Heart right ventricle (tissue), 16 donors: ENCODE data around the gene CD247. TPM values are rescaled to one million over a fixed set of nuclear protein-coding genes. Genes with fewer than 3 reads are reported as not detected.

Source experiments
- ATAC-seq, 8 donors: fragments of 200-7000 bp; cut with Tn5 transposase; one replicate each; pipeline ENCODE4 v1.9.1; 2020; ENCODE audit warnings: mild to moderate bottlenecking in 8 of 8, moderate library complexity in 8 of 8, moderate number of reproducible peaks in 1 of 8
- DNase-seq, 2 donors: peaks; one replicate each; pipeline ENCODE4 v3.0.0-alpha.2; 2020
- H3K27ac ChIP-seq, 10 donors: fragments of 200-600 bp; sonication (generic) in 2 of 10; one replicate each; pipeline versions ENCODE4 v1.5.0 to v1.8.0; 2020 to 2022; ENCODE audit warnings: mild to moderate bottlenecking in 3 of 10
- H3K27me3 ChIP-seq, 7 donors: fragments of 200-600 bp; one replicate each; pipeline ENCODE4 v1.8.0; 2021 to 2022; ENCODE audit warnings: mild to moderate bottlenecking in 2 of 7
- H3K36me3 ChIP-seq, 9 donors: fragments of 200-600 bp; sonication (generic) in 1 of 9; one replicate each; pipeline versions ENCODE4 v1.5.0 to v1.8.0; 2020 to 2022; ENCODE audit warnings: mild to moderate bottlenecking in 2 of 9
- H3K4me1 ChIP-seq, 9 donors: fragments of 200-600 bp; sonication (generic) in 1 of 9; one replicate each; pipeline versions ENCODE4 v1.5.0 to v1.8.0; 2020 to 2022; ENCODE audit warnings: mild to moderate bottlenecking in 4 of 9
- H3K4me3 ChIP-seq, 10 donors: fragments of 200-600 bp; sonication (generic) in 2 of 10; one replicate each; pipeline versions ENCODE4 v1.5.0 to v1.8.0; 2020 to 2022; ENCODE audit warnings: mild to moderate bottlenecking in 7 of 10, moderate library complexity in 2 of 10
- H3K9me3 ChIP-seq, 11 donors: fragments of 200-600 bp in 10 of 11; sonication (generic) in 2 of 11; one replicate each; pipeline versions ENCODE4 v1.5.0 to v1.8.0; 2013 to 2022; ENCODE audit warnings: mild to moderate bottlenecking in 2 of 11, control low read depth in 1 of 11, moderate library complexity in 1 of 11
- WGBS, 2 donors: extraction: QIAGEN DNeasy Blood & Tissue Kit; methylation state at CpG; one replicate each; pipeline ENCODE4 v1.1.7; 2013; ENCODE audit warnings: inconsistent platforms in 1 of 2; 5-methylcytosine and 5-hydroxymethylcytosine counted together
- intact Hi-C, 10 donors: fragments of 100-400 bp; cut with DNase I; formaldehyde crosslinking; loops; one replicate each; pipeline versions ENCODE4 v1.11.1 to v1.14.2; 2022
- polyA plus RNA-seq, 2 donors: library from polyadenylated mRNA; stranded (reverse); fragments of 200-250 nt; gene quantifications; one replicate each; pipeline ENCODE4 v1.2.3, GENCODE V29; 2013
- total RNA-seq, 10 donors: library from RNA; stranded (reverse); fragmentation: NEBNext Ultra II Directional in 3 of 10; extraction: Animal tissue kit (Norgen Biotek cat#: 25700) in 3 of 10; gene quantifications; one replicate each; pipeline versions ENCODE4 v1.2.1 to v1.2.4, GENCODE V29; 2021 to 2023
- TF ChIP-seq, protein P1 (sequence below), 9 donors: fragments of 200-600 bp; sonication (generic) in 2 of 9; IDR thresholded peaks; one replicate each; pipeline versions ENCODE4 v1.5.0 to v1.8.0; 2021 to 2022; ENCODE audit warnings: antibody characterized with exemption in 9 of 9, mild to moderate bottlenecking in 5 of 9, moderate library complexity in 1 of 9
- donor health status: Arrhythmogenic right ventricular cardiomyopathy.
- donor health status: ischemic (EF 13 %, LVEDD 7.1; RV severe dilation, severe dysfunction).
- donor health status: healthy with polysubstance abuse.
- donor health status: DM: no; HTN: yes; CAD: no.
- donor health status: DM: no; HTN: no; CAD: no.
- donor health status: ischemic (EF 25% LVEDD 6.9; RV normal size, moderate dysfunction).
- donor health status: ischemic (EF 25% LVEDD 5.7; RV mildly dilated, moderate dysfunction).
- donor health status: healthy.
- donor health status: DM: yes; HTN: yes; CAD: no.
- donor health status: Ischemic cardiomyopathy.
- donor health status: ischemic (EF 35%, LVEDD 5.7; RV mildly dilated, moderate dysfunction).
- donor health status: nonischemic (EF 11% LVEDD 7.7; RV severe dilation, severe dysfunction).
- donor health status: DM: yes; HTN: yes; CAD: no.
- donor health status: PGD.
- donor health status: ischemic (EF 29% LVEDD 5.4; RV normal size, mild dysfunction).
- donor health status: nonischemic (EF 23%, LVEDD 6.1; RV moderate dilation, normal function).

CD247 gene
- total and polyA plus RNA-seq, 12 donors, result 0.31 to 6.5 (median 0.66) TPM; not detected in 1

DNA sequence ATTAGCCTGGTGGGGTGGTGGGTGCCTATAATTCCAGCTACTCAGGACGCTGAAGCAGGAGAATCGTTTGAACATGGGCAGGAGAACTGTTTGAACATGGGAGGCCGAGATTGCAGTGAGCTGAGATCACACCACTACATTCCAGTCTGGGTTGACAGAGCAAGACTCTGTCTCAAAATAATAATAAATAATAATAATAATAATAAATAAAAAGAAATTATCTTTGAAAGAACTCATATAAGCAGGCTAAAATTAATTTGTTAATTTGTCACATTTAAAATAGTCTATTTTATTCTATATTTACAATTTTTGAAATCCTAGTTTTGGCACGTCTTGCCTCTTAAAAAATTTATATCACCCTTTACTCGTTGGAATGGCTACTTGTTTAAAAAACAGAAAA is 27.6 kb downstream of the CD247 start:
- ATAC-seq (no peak), DNase-seq (no peak)
- whole genome bisulfite sequencing, 2 donors, result 84 to 85% methylated on average over 5 of the region's 5 CpGs
- H3K9me3 ChIP-seq, result no peaks in the 10 kb centered on the region
- no peak overlapping the region for H3K27ac ChIP-seq
- H3K4me1 ChIP-seq, result no peaks in the 10 kb centered on the region
- no peak overlapping the region for H3K4me3 ChIP-seq
- intact Hi-C loops, result no loop called here
- no peaks in the 10 kb centered on the region for H3K36me3 ChIP-seq
- peaks cover 0 to 28% (median 14%) of the 10 kb centered on the region in 7 donors for H3K27me3 ChIP-seq
- TF ChIP-seq, protein P1, sequence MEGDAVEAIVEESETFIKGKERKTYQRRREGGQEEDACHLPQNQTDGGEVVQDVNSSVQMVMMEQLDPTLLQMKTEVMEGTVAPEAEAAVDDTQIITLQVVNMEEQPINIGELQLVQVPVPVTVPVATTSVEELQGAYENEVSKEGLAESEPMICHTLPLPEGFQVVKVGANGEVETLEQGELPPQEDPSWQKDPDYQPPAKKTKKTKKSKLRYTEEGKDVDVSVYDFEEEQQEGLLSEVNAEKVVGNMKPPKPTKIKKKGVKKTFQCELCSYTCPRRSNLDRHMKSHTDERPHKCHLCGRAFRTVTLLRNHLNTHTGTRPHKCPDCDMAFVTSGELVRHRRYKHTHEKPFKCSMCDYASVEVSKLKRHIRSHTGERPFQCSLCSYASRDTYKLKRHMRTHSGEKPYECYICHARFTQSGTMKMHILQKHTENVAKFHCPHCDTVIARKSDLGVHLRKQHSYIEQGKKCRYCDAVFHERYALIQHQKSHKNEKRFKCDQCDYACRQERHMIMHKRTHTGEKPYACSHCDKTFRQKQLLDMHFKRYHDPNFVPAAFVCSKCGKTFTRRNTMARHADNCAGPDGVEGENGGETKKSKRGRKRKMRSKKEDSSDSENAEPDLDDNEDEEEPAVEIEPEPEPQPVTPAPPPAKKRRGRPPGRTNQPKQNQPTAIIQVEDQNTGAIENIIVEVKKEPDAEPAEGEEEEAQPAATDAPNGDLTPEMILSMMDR (IDR thresholded peaks at IDR 0.05), result no peak

DNA sequence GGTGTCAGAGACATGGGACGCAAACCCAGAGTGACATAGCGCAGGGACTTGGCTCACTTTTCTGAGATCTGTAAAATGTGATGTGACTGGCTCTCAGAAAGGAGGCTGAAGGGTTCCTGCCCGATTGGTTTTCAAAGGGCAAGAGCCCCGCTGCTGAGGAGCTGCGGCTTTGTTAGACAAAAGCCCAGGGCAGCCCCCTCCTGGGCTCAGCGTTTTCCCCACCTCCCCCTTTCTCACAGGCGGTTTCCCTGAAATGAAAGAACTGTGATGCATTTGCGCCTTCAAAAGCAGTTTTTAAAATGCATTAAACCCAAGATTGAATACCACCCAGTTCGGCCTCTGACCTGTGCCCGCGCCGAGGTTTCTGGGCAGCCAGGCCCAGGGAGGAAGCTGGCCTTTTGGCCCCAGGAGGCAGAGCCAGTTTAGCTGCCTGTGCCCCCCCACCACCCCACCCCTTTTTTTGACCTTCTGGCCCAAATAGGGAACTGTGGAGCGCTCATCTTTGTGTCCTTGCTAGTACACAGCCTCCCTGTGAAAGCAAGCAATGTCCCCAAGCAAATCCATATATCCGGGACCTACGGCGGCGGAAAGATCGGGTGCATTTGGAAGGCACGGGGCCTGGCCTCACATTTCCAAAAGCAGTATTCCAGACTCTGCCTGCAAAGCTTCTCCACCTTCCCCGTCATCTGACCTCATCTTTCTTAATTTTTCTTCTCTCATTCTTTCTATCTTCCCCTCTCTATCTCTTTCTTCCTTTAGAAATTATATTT is 28.6 kb downstream of the CD247 start:
- Histone ChIP-seq H3K4me1 (no peaks in the 10 kb centered on the region), H3K4me3 (no peak overlapping the region), H3K9me3 (no peaks in the 10 kb centered on the region), H3K27me3 (peaks cover 0 to 22% (median 10%) of the 10 kb centered on the region in 7 donors), H3K36me3 (no peaks in the 10 kb centered on the region), H3K27ac (peak overlapping the region in 1 of 10 donors; percentile 14)
- ATAC-seq (no peak), DNase-seq (no peak)
- intact Hi-C loops, result no loop called here
- TF ChIP-seq, protein P1 (IDR thresholded peaks at IDR 0.05), result no peak
- WGBS, 2 donors, result 79 to 83% methylated on average over 20 of the region's 20 CpGs

DNA sequence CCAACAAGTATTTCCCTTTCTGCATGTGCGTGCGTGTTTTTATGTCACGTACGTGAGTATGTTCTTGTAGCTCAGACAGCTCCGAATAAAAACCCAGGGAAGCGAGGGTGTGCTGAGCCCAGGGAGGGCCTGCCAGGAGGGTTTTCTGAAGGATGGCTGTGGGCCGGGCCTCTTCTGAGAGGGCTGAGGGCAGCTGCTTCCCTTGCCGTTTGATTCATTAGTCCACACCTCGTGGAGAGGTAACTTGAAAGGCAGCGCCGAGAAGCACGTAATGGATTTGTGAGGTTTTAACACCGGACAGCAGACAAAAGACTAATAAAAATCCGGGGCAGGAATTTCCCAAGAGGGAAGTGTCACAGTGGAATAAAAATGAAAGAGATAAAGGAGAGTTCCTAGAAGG is 29.5 kb downstream of the CD247 start:
- Histone ChIP-seq H3K27ac (no peak overlapping the region), H3K36me3 (no peaks in the 10 kb centered on the region), H3K27me3 (peaks cover 0 to 14% (median 8%) of the 10 kb centered on the region in 7 donors), H3K9me3 (no peaks in the 10 kb centered on the region), H3K4me3 (no peak overlapping the region), H3K4me1 (no peaks in the 10 kb centered on the region)
- 66 to 67% methylated on average over 14 of the region's 14 CpGs for WGBS, 2 donors
- TF ChIP-seq, protein P1 (IDR thresholded peaks at IDR 0.05), result no peak
- no peak for DNase-seq
- no peak for ATAC-seq
- intact Hi-C loops, result no loop called here

DNA sequence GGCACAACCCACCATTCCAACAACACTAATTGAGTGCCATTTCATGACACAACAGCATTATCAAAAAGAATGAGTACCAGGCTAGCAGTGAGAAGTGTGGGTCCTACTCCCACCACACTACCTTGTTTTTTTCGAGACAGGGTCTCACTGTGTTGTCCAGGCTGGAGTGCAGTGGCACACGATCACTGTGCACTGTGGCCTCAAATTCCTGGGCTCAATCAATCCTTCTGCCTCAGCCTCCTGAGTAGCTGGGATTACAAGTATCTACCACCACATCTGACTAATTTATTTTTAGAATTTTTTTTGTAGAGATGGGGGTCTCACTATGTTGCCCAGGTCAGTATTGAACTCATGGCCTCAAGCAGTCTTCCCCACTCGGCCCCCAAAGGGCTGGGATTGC is 30.7 kb downstream of the CD247 start:
- intact Hi-C loops, result no loop called here
- Histone ChIP-seq H3K4me1 (peaks cover 0 to under 1% (median 0%) of the 10 kb centered on the region in 9 donors), H3K4me3 (no peak overlapping the region), H3K27me3 (peaks cover 0 to 3% (median 0%) of the 10 kb centered on the region in 7 donors), H3K9me3 (no peaks in the 10 kb centered on the region), H3K36me3 (no peaks in the 10 kb centered on the region), H3K27ac (no peak overlapping the region)
- ATAC-seq (no peak), DNase-seq (no peak)
- 95 to 100% methylated on average over 3 of the region's 3 CpGs for WGBS, 2 donors
- TF ChIP-seq, protein P1 (IDR thresholded peaks at IDR 0.05), result no peak
